Measurements from ENCODE around the gene RDM1.
"Not testable (repeated sequence)": the region's sequence is repeated elsewhere in the genome, so short reads cannot be mapped to it uniquely, and the experiment has no call there.

Gene RDM1

GRCh38 chr17:35901631-35902175, 28.9 kb downstream of the RDM1 start:
- no peak for DNase-seq (ENCODE audit: low spot score)
- Histone ChIP-seq H3K36me3 (ENCODE audit: low read depth) (no peaks in the 10 kb centered on the region), H3K4me1 (ENCODE audit: insufficient read depth, poor library complexity, severe bottlenecking) (peaks cover 4% of the 10 kb centered on the region), H3K9me3 (ENCODE audit: severe bottlenecking) (no peaks in the 10 kb centered on the region), H3K27me3 (ENCODE audit: insufficient read depth, poor library complexity, severe bottlenecking) (no peaks in the 10 kb centered on the region), H3K27ac (ENCODE audit: poor library complexity, severe bottlenecking) (no peak overlapping the region), H3K4me3 (ENCODE audit: severe bottlenecking) (no peak overlapping the region)
- TF ChIP-seq CTCF (IDR thresholded peaks at IDR 0.05; ENCODE audit: poor library complexity, severe bottlenecking) = no peak
- ATAC-seq (ENCODE audit: low read depth) = no peak

GRCh38 chr17:35900708-35901480, 29.7 kb downstream of the RDM1 start:
- DNase-seq (ENCODE audit: low spot score) = no peak

GRCh38 chr17:35900280-35900679, 30.3 kb downstream of the RDM1 start:
- DNase-seq (ENCODE audit: low spot score) = no peak
- ATAC-seq (ENCODE audit: low read depth) = 0 out of 3 replicates have a peak, but pooled peaks have one; percentile 17
- no peaks in the 10 kb centered on the region for H3K27me3 ChIP-seq (ENCODE audit: insufficient read depth, poor library complexity, severe bottlenecking)
- TF ChIP-seq CTCF (IDR thresholded peaks at IDR 0.05; ENCODE audit: poor library complexity, severe bottlenecking) = no peak
- H3K4me1 ChIP-seq (ENCODE audit: insufficient read depth, poor library complexity, severe bottlenecking) = peaks cover 4% of the 10 kb centered on the region
- no peak overlapping the region for H3K27ac ChIP-seq (ENCODE audit: poor library complexity, severe bottlenecking)
- H3K9me3 ChIP-seq (ENCODE audit: severe bottlenecking) = no peaks in the 10 kb centered on the region
- H3K4me3 ChIP-seq (ENCODE audit: severe bottlenecking) = no peak overlapping the region
- no peaks in the 10 kb centered on the region for H3K36me3 ChIP-seq (ENCODE audit: low read depth)

More at GRCh38 chr17:35900708-35901480, 29.7 kb downstream of the RDM1 start:
- ATAC-seq (ENCODE audit: low read depth) = peak; percentile 27; the same call in 1 of the 3 replicates
- Histone ChIP-seq H3K27me3 (ENCODE audit: insufficient read depth, poor library complexity, severe bottlenecking) (no peaks in the 10 kb centered on the region), H3K36me3 (ENCODE audit: low read depth) (no peaks in the 10 kb centered on the region), H3K4me3 (ENCODE audit: severe bottlenecking) (no peak overlapping the region), H3K27ac (ENCODE audit: poor library complexity, severe bottlenecking) (no peak overlapping the region), H3K4me1 (ENCODE audit: insufficient read depth, poor library complexity, severe bottlenecking) (peaks cover 4% of the 10 kb centered on the region), H3K9me3 (ENCODE audit: severe bottlenecking) (no peaks in the 10 kb centered on the region)
- TF ChIP-seq CTCF (IDR thresholded peaks at IDR 0.05; ENCODE audit: poor library complexity, severe bottlenecking) = no peak

GRCh38 chr17:35898283-35899070, 32.1 kb downstream of the RDM1 start:
- no peaks in the 10 kb centered on the region for H3K27me3 ChIP-seq (ENCODE audit: insufficient read depth, poor library complexity, severe bottlenecking)
- no peak overlapping the region for H3K27ac ChIP-seq (ENCODE audit: poor library complexity, severe bottlenecking)
- no peak for TF ChIP-seq CTCF (IDR thresholded peaks at IDR 0.05; ENCODE audit: poor library complexity, severe bottlenecking)
- no peak overlapping the region for H3K4me3 ChIP-seq (ENCODE audit: severe bottlenecking)
- no peaks in the 10 kb centered on the region for H3K9me3 ChIP-seq (ENCODE audit: severe bottlenecking)
- no peak for DNase-seq (ENCODE audit: low spot score)
- no peaks in the 10 kb centered on the region for H3K36me3 ChIP-seq (ENCODE audit: low read depth)
- peaks cover 4% of the 10 kb centered on the region for H3K4me1 ChIP-seq (ENCODE audit: insufficient read depth, poor library complexity, severe bottlenecking)
- ATAC-seq (ENCODE audit: low read depth) = 0 out of 3 replicates have a peak, but pooled peaks have one; percentile 38

GRCh38 chr17:35897772-35898171, 32.8 kb downstream of the RDM1 start:
- H3K27ac ChIP-seq (ENCODE audit: poor library complexity, severe bottlenecking); H3K27me3 ChIP-seq (ENCODE audit: insufficient read depth, poor library complexity, severe bottlenecking); H3K9me3 ChIP-seq (ENCODE audit: severe bottlenecking); DNase-seq (ENCODE audit: low spot score); H3K4me1 ChIP-seq (ENCODE audit: insufficient read depth, poor library complexity, severe bottlenecking); H3K36me3 ChIP-seq (ENCODE audit: low read depth); H3K4me3 ChIP-seq (ENCODE audit: severe bottlenecking); ATAC-seq (ENCODE audit: low read depth): not testable (repeated sequence)
